HEK293T (cell line): ENCODE results near the gene FGD5.

Experiments used
- CTCF ChIA-PET: fragments of 350-600 bp; formaldehyde crosslinking; extraction: SDS; loops from one replicate; lab custom pipeline; 2021; ENCODE audit warnings: antibody characterized with exemption, inconsistent platforms; lab: Yijun Ruan, JAX
- POLR2A ChIA-PET: fragments of 350-600 bp; formaldehyde crosslinking; extraction: SDS; loops from one replicate; lab custom pipeline; 2020; ENCODE audit warnings: antibody characterized with exemption, inconsistent platforms; lab: Yijun Ruan, JAX
- DNase-seq: peaks from one replicate; pipeline ENCODE4 v3.0.0; 2012; ENCODE audit warnings: mixed read lengths; ENCODE audit errors: extremely low spot score
- ARNT ChIP-seq: fragments of 450-650 bp; IDR thresholded peaks from 2 replicates; pipeline ENCODE4 v1.6.1; 2017; ENCODE audit warnings: mild to moderate bottlenecking
- BHLHE40 ChIP-seq: fragments of 450-650 bp; IDR thresholded peaks from 2 replicates; pipeline ENCODE4 v1.6.1; 2016; ENCODE audit warnings: mild to moderate bottlenecking, moderate library complexity, borderline replicate concordance
- CTBP1 ChIP-seq: fragments of 450-650 bp; IDR thresholded peaks from 2 replicates; pipeline ENCODE4 v1.6.1; 2016; ENCODE audit warnings: borderline replicate concordance
- ELF4 ChIP-seq: fragments of 450-650 bp; IDR thresholded peaks from 2 replicates; pipeline ENCODE4 v1.6.1; 2017; ENCODE audit warnings: antibody characterized with exemption
- FOXA1 ChIP-seq: fragments of 450-650 bp; IDR thresholded peaks from 2 replicates; pipeline ENCODE4 v1.6.1; 2016; ENCODE audit warnings: mild to moderate bottlenecking
- FOXK2 ChIP-seq: fragments of 450-650 bp; IDR thresholded peaks from 2 replicates; pipeline ENCODE4 v1.6.1; 2016; ENCODE audit warnings: mild to moderate bottlenecking
- FOXM1 ChIP-seq: fragments of 450-650 bp; IDR thresholded peaks from 2 replicates; pipeline ENCODE4 v1.6.1; 2017; ENCODE audit warnings: mild to moderate bottlenecking, borderline replicate concordance
- HDGF ChIP-seq: fragments of 450-650 bp; IDR thresholded peaks from 2 replicates; pipeline ENCODE4 v1.6.1; 2017; ENCODE audit warnings: antibody characterized with exemption, borderline replicate concordance
- L3MBTL2 ChIP-seq: fragments of 450-650 bp; conservative IDR thresholded peaks from 2 replicates; pipeline ENCODE4 v1.6.1; 2016; ENCODE audit warnings: mild to moderate bottlenecking
- LEF1 ChIP-seq: fragments of 450-650 bp; IDR thresholded peaks from 2 replicates; pipeline ENCODE4 v1.6.1; 2017; ENCODE audit warnings: mild to moderate bottlenecking, borderline replicate concordance
- NFRKB ChIP-seq: fragments of 450-650 bp; IDR thresholded peaks from 2 replicates; pipeline ENCODE4 v1.6.1; 2016; ENCODE audit warnings: mild to moderate bottlenecking, moderate library complexity
- PKNOX1 ChIP-seq: fragments of 450-650 bp; IDR thresholded peaks from 2 replicates; pipeline ENCODE4 v1.6.1; 2016
- SP1 ChIP-seq: fragments of 450-650 bp; IDR thresholded peaks from 2 replicates; pipeline ENCODE4 v1.6.1; 2017
- SUZ12 ChIP-seq: fragments of 450-650 bp; IDR thresholded peaks from 2 replicates; pipeline ENCODE4 v1.6.1; 2016; ENCODE audit warnings: mild to moderate bottlenecking
- TARDBP ChIP-seq: fragments of 450-650 bp; IDR thresholded peaks from 2 replicates; pipeline ENCODE4 v1.6.1; 2016
- ZNF384 ChIP-seq: fragments of 450-650 bp; IDR thresholded peaks from 2 replicates; pipeline ENCODE4 v1.6.1; 2016

Gene FGD5

DNA sequence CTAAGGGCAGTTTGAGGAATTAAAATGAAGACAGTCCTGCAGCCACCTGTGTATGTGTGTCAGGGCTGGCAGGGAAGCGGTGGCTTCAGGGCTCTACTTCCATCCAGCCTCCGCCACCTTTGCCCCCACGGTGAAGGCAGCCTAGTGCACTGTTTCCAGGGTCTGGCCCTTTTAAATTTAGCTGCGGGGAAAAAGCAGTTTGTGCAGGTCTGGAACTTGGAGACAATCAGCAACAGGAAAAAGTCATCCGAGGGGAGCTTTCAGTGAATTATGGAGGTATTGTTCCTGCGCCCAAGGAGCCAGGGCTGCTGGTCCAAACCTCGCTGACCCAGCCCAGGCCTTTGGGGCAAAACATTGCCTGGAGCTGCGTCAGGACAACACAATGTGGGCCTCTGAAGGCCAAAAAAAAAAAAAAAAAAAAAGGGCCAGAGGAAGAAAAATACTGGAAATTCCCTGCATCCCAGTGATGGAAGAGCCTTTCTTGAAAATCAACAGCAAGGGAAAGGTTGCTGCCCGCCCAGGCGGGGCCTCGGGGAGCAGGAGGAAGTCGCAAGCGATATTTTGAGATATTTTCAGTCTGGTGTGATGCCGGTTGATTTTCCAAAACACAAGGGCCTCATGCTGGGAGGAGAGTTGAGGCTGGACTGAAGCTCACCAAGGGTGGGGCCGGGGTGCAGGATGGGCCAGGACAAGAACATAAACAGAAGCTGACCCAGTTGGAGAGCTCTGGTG lies 25.5 kb upstream of the FGD5 start:
- no peak for DNase-seq
- ChIA-PET CTCF (interaction anchor here (1.0 to 1.4 kb wide), 2 partner anchors 9 to 128 kb away, joined by 5 to 12 read pairs; no protein-coding TSS in a partner anchor), POLR2A (interaction anchor here (0.7 kb wide), 1 partner anchor 120 kb away, joined by 3 read pairs; no protein-coding TSS in a partner anchor)
- TF ChIP-seq FOXK2: no peak
- no peak for TF ChIP-seq BHLHE40
- TF ChIP-seq ZNF384: no peak
- no peak for TF ChIP-seq FOXA1
- TF ChIP-seq PKNOX1: no peak
- TF ChIP-seq CTBP1: no peak
- TF ChIP-seq L3MBTL2: no peak

DNA sequence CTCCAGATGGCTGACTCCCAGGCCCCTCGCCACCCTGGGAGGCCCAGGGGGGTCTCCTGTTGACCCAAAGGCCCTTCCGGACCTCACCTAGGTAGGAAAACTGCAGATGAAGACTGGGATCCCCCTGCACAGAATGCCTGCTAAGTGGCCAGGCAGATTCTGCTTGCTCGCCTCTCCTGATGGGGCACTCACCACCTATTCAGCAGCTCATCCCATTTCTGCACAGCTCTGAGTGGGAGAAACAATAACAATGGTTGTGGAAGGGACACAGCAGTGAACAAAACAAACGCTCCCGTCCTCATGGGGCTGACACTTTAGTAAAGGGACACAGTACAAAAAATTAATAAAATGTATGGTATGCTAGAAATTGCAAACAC lies 24.9 kb upstream of the FGD5 start:
- CTCF ChIA-PET: interaction anchor here (1.0 kb wide), 1 partner anchor 9 kb away, joined by 12 read pairs; no protein-coding TSS in a partner anchor
- no peak for TF ChIP-seq SP1
- TF ChIP-seq L3MBTL2: no peak
- no peak for TF ChIP-seq ARNT
- TF ChIP-seq SUZ12: no peak
- TF ChIP-seq FOXM1: no peak
- no peak for TF ChIP-seq FOXK2
- TF ChIP-seq LEF1: no peak
- TF ChIP-seq BHLHE40: no peak
- no peak for TF ChIP-seq ZNF384
- TF ChIP-seq NFRKB: no peak
- TF ChIP-seq CTBP1: no peak
- no peak for TF ChIP-seq HDGF
- no peak for TF ChIP-seq FOXA1
- no peak for DNase-seq
- POLR2A ChIA-PET: no interaction called here

- POLR2A ChIA-PET: no interaction called here
- CTCF ChIA-PET: no interaction called here
- TF ChIP-seq CTBP1 (no peak), BHLHE40 (no peak), PKNOX1 (no peak), NFRKB (no peak), FOXK2 (no peak), L3MBTL2 (no peak), FOXM1 (no peak), SP1 (no peak), FOXA1 (no peak), HDGF (no peak), ZNF384 (no peak), ELF4 (no peak), TARDBP (no peak), ARNT (no peak), SUZ12 (no peak)
- no peak for DNase-seq
Observed at GRCh38 chr3:14794435-14794834, 24.3 kb upstream of the FGD5 start.

DNA sequence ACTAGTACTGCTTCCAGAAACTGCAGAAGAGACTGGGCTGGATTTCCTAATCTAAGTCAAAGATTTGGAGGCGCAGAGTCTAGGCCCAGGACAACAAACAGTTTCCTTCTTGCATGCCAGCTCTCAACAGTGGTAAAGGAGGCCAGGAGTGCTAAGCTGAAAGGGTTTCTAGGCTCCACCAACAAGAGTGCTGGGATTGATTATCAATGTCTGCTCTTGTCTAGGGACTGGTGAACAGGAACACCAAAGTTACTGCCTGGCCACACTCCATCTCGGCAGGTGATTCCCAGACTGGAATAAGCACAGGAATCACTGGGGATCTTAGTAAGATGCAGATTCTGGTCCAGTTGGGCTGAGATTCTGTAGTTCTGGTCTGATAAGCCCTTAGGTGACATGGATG lies 22.8 kb upstream of the FGD5 start:
- no peak for TF ChIP-seq FOXM1
- no peak for TF ChIP-seq SP1
- no peak for TF ChIP-seq ZNF384
- no peak for TF ChIP-seq SUZ12
- TF ChIP-seq HDGF: no peak
- TF ChIP-seq PKNOX1: no peak
- no peak for TF ChIP-seq ELF4
- TF ChIP-seq TARDBP: no peak
- TF ChIP-seq CTBP1: no peak
- no peak for TF ChIP-seq L3MBTL2
- TF ChIP-seq LEF1: no peak
- TF ChIP-seq ARNT: no peak
- no peak for TF ChIP-seq FOXA1
- no peak for TF ChIP-seq NFRKB
- ChIA-PET POLR2A (no interaction called here), CTCF (interaction anchor here (0.8 kb wide), 1 partner anchor 15 kb away, joined by 5 read pairs; no protein-coding TSS in a partner anchor)
- no peak for DNase-seq

DNA sequence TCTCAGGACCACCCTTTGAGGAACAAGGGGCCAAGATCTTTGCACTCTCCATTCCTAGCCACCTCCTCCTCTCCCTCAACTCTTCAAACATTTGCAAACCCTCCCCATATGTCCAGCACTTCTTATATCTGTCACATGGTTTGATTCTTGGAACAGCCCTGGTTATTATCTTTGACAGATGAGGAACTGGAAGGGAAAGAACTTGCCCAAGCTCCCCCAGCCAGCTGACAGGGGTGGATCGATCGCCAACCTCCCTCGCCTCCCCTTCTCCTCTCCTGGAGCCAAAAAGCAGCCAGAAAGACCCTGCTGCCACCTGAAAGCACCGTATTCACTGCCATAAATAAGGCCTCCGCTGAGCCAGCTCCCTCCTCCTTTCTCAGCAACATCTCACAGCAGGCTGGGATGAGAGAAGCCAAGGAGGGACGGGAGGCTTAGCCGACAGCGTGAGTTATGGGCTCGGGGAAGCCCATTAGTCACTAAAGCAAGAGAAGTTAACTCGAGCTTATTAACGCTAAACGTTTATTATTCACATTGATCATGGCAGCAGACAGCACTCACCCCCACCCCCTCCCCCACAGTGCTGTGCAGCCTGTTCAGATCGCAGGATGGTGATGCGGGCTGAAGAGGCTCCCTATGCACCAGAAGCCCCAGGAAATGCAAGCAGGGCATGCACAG lies 22.2 kb upstream of the FGD5 start:
- TF ChIP-seq PKNOX1 (peak; percentile 65; the same call in 1 of the 2 replicates), CTBP1 (no peak)
- no peak for DNase-seq
- ChIA-PET CTCF (no interaction called here), POLR2A (no interaction called here)

DNA sequence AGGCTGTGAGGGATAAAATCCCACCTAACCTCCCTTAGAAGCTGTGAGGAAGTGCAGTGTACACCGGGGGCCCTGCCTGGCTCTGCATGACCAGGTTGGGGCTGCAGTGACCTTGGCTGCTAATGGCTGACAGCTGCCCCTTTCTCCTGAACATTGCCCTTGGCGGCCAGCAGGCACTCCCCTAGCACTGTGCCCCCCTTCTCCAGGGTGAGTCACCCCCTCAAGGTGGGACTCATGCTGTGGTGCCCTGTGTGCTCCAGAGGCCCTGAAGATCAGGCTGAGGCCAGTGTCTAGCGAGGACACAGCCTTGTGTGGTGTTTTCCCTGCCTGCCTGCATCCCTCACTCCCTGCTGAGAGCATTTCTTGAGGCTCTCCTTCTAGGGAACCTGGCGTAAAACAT lies 21.0 kb upstream of the FGD5 start:
- POLR2A ChIA-PET: no interaction called here
- no peak for TF ChIP-seq FOXA1
- no peak for TF ChIP-seq FOXM1
- no peak for TF ChIP-seq HDGF
- no peak for TF ChIP-seq SP1
- no peak for TF ChIP-seq NFRKB
- TF ChIP-seq SUZ12: no peak
- no peak for TF ChIP-seq FOXK2
- TF ChIP-seq PKNOX1: no peak
- DNase-seq: no peak
- CTCF ChIA-PET: interaction anchor here (1.2 kb wide), 1 partner anchor 16 kb away, joined by 4 read pairs; no protein-coding TSS in a partner anchor
